GM13976 (cell line): ENCODE results near the gene FAM221B.

Source experiments
- DNase-seq: peaks from one replicate; pipeline ENCODE4 v3.0.0; 2012; ENCODE audit warnings: low spot score
- in situ Hi-C: fragments of 300-500 bp; cut with MboI; formaldehyde crosslinking; loops from one replicate; pipeline ENCODE4 v1.12.0; 2022; ENCODE audit warnings: low sequenced_read_pairs, mixed read lengths, inconsistent platforms; ENCODE audit not compliant: unreplicated experiment
- TF ChIP-seq, protein P1 (sequence below): IDR thresholded peaks from 2 replicates; pipeline ENCODE4 v1.5.1; 2012; ENCODE audit warnings: borderline replicate concordance, mild to moderate bottlenecking; ENCODE audit not compliant: insufficient read depth; ENCODE audit errors: extremely low read depth, missing control alignments, control extremely low read depth

Gene FAM221B

DNA sequence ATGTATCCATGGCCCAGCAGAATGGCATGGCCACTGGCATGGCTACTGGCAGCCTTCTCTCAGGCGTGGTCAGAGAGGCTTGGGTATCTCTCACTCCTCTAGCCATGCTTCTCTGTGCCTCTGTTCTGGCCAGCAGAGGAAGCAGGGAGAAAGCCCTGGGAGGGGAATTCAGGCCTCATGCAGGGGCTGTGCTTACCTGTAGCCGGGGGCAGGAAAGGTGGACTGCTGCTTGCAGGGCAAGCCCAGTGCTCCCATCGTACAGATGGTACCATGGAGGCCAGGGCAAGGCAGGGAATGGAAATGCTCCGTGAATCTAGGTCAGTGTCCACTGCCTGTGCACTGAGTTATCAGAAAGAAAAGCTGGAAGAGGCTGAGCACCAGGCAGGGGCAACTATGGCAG lies 39.0 kb upstream of the FAM221B start:
- TF ChIP-seq, protein P1, sequence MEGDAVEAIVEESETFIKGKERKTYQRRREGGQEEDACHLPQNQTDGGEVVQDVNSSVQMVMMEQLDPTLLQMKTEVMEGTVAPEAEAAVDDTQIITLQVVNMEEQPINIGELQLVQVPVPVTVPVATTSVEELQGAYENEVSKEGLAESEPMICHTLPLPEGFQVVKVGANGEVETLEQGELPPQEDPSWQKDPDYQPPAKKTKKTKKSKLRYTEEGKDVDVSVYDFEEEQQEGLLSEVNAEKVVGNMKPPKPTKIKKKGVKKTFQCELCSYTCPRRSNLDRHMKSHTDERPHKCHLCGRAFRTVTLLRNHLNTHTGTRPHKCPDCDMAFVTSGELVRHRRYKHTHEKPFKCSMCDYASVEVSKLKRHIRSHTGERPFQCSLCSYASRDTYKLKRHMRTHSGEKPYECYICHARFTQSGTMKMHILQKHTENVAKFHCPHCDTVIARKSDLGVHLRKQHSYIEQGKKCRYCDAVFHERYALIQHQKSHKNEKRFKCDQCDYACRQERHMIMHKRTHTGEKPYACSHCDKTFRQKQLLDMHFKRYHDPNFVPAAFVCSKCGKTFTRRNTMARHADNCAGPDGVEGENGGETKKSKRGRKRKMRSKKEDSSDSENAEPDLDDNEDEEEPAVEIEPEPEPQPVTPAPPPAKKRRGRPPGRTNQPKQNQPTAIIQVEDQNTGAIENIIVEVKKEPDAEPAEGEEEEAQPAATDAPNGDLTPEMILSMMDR = no peak
- DNase-seq = no peak
- in situ Hi-C loops = no loop called here

DNA sequence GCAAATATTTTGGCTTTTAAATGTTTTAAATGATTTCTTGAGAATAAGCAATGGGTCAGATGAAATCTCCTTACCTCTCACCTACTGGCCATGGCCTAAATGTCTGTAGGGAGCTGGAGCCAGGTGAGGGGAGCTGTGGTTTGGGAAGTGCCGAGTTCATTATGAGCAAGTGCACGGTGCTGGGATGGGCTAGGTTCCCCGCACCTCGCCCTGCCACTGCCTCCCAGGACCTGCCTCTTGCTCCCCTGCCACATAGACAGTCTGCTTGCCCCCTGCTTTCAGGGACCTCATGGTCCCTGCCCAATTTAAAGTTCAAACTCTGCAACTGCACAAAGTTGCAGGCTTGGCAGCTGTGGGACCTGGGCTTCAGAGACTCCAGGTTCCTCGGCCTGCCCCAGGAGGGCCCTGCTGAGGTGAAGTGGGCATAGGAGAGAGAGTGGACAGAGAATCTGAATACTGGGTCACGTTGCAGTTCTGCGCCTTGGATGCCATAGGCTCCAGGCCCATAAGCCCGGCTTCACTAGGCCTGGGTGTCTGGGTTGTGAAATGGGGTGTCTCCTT lies 36.2 kb upstream of the FAM221B start:
- TF ChIP-seq, protein P1 = no peak
- in situ Hi-C loops = no loop called here
- no peak for DNase-seq

DNA sequence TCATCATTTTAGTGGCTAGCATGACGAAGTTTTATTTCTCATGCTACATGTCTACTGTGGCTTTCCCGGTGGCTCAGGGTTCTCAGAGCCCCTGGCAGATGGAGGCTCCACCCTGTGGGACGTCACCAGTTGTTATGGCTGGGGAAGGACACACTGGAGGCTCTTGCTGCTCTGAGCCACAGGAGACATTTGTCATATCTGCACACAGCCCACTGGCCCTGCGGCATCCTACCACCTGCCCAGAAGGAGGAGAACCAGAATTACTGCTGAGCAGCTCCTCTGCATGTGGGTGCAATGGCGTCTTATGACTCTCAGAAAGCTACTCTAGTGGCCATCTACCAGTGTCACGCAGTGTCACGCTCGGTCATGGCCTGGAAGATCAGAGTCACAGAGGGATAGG lies 35.1 kb upstream of the FAM221B start:
- TF ChIP-seq, protein P1 = no peak
- DNase-seq = no peak
- in situ Hi-C loops = no loop called here

DNA sequence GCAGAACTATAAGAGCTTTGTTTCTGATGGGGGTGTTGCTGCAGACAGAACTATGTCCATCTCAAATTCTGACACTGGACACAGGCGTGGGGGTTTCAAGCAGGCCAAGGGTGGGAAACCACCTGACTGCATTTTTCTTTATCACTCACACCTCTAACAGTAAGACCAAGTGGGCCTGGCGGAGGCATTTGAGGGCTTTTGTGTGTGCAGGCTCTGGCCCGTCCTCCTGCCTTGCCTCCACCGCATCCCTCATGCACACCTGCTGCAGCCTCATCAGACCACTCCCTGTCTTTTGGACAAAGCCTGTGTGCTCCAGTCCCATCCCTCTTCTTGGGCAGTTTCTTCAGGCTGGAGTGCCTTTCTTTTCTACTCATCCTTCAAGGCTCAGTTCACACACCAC lies 33.8 kb upstream of the FAM221B start:
- in situ Hi-C loops = no loop called here
- TF ChIP-seq, protein P1 = no peak
- DNase-seq = no peak

DNA sequence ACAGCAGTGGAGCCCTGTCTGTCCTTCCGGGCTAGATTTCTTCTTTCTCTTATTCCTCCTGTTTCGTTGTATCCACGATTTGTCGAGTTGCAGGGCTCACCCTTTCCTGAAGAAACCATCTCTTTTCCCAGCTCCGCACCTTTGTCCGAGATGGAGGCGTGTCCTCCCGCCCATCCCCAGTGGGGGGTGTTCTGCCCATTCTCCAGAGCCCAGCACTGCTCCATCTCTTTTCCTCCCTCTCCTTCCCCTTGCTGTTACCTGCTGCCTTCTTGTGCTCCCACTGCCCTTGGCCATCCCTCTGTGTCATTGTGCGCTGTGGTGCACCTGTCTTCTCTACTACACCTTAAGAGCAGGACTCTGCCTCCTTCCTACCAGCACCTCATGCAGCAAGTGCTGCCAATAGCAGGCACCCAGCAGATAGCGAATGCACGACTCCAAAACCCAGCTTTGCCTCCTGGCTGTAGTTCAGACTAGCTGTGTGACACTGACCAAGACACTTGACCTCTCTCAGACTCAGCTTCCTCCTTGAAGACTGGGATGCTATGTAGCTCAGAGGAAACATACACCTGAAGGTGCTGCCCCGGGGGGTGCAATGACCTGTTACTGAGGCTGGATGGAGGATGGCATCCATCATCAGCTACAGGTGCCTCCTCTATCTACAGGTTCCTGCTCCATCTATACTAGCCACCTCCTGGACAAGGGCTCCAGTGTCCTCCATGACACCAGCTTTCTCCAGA lies 32.8 kb upstream of the FAM221B start:
- TF ChIP-seq, protein P1 = no peak
- in situ Hi-C loops = no loop called here
- DNase-seq = no peak

DNA sequence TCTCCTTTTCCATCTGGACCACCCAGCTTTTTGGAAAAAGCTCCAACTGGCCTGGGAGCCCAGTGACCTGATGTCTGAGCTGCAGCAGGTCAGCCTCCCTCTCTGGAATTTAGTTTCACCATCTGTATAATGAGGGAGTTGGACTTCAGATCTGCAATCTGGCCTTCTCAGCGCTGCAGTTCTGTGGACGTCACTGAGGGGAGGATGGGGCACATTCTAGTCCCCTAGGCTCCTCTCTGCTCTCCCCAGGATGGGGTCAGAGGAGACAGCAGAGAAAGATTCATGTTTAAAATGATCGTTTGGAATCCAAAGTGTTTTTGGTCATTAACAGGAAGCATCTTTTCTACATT lies 31.4 kb upstream of the FAM221B start:
- in situ Hi-C loops = no loop called here
- DNase-seq = no peak
- TF ChIP-seq, protein P1 = no peak
